ENCODE measurements around the gene EPOP.

The EPOP gene

DNA sequence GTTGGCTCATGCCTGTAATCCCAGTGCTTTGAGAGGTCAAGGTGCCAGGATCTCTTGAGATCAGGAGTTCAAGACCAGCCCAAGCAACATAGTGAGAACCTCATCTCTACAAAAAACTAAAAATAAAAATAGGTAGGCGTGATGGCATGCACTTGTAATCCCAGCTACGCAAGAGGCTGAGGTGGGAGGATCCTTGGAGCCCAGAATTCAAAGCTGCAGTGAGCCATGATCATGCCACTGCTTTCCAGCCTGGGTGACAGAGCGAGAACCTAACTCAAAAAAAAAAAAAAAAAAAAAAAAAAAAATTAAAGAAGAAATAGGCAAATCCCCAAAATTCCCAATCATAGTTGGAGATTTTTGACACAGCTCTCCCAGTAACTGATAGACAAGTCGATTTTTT lies 36.8 kb downstream of the EPOP start:
- no peak overlapping the region for H3K9ac ChIP-seq (ENCODE audit: low read depth, low read length, poor library complexity, severe bottlenecking)
- H3K79me2 ChIP-seq (ENCODE audit: insufficient read depth, low read length), result no peaks in the 10 kb centered on the region
- no peaks in the 10 kb centered on the region for H3K36me3 ChIP-seq (ENCODE audit: insufficient read depth, low read length)
- H3K27me3 ChIP-seq (ENCODE audit: insufficient read depth, low read length, poor library complexity, severe bottlenecking), result no peaks in the 10 kb centered on the region
- no peak overlapping the region for H3K4me3 ChIP-seq (ENCODE audit: low read length, poor library complexity, severe bottlenecking)
- no peak overlapping the region for H3K4me2 ChIP-seq (ENCODE audit: low read depth, low read length, poor library complexity, severe bottlenecking)
- no peaks in the 10 kb centered on the region for H3F3A ChIP-seq (ENCODE audit: low read depth)
- TF ChIP-seq, protein P1, sequence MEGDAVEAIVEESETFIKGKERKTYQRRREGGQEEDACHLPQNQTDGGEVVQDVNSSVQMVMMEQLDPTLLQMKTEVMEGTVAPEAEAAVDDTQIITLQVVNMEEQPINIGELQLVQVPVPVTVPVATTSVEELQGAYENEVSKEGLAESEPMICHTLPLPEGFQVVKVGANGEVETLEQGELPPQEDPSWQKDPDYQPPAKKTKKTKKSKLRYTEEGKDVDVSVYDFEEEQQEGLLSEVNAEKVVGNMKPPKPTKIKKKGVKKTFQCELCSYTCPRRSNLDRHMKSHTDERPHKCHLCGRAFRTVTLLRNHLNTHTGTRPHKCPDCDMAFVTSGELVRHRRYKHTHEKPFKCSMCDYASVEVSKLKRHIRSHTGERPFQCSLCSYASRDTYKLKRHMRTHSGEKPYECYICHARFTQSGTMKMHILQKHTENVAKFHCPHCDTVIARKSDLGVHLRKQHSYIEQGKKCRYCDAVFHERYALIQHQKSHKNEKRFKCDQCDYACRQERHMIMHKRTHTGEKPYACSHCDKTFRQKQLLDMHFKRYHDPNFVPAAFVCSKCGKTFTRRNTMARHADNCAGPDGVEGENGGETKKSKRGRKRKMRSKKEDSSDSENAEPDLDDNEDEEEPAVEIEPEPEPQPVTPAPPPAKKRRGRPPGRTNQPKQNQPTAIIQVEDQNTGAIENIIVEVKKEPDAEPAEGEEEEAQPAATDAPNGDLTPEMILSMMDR (conservative IDR thresholded peaks at IDR 0.05; ENCODE audit: low read length), result no peak
- no peak for TF ChIP-seq EZH2phosphoT487 (IDR thresholded peaks at IDR 0.05; ENCODE audit: borderline replicate concordance)
- no peaks in the 10 kb centered on the region for H3K4me1 ChIP-seq (ENCODE audit: insufficient read depth, low read length, poor library complexity, severe bottlenecking)
- H3K9me3 ChIP-seq (ENCODE audit: insufficient read depth, low read depth, low read length), result no peaks in the 10 kb centered on the region
- no peaks in the 10 kb centered on the region for H3K9me2 ChIP-seq (replicated peaks; ENCODE audit: low read depth, low read length)
- H2AFZ ChIP-seq (ENCODE audit: low read length), result no peak overlapping the region
- no peaks in the 10 kb centered on the region for H4K20me1 ChIP-seq (ENCODE audit: insufficient read depth, low read length, poor library complexity, severe bottlenecking)

DNA sequence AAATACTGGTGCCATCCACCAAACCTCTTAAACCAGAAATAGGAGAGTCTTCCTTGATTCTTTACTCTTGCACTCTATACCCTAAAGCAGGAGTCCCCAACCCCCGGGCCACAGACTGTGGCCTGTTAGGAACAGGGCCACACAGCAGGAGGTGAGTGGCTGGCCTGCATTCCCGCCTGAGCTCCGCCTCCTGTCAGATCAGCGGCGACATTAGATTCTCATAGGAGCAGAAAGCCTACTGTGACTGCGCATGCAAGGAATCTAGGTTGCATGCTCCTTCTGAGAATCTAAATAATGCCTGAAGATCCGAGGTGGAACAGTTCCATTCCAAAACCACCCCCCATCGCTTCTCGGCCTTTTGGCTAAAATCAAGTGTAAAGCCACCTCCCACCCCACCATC lies 38.7 kb downstream of the EPOP start:
- Histone ChIP-seq H3K4me3 (ENCODE audit: low read length, poor library complexity, severe bottlenecking) (no peak overlapping the region), H3K4me1 (ENCODE audit: insufficient read depth, low read length, poor library complexity, severe bottlenecking) (no peaks in the 10 kb centered on the region), H3K79me2 (ENCODE audit: insufficient read depth, low read length) (no peaks in the 10 kb centered on the region), H3K9me2 (replicated peaks; ENCODE audit: low read depth, low read length) (no peaks in the 10 kb centered on the region), H3K36me3 (ENCODE audit: insufficient read depth, low read length) (no peaks in the 10 kb centered on the region), H3K27me3 (ENCODE audit: insufficient read depth, low read length, poor library complexity, severe bottlenecking) (no peaks in the 10 kb centered on the region), H3K9ac (ENCODE audit: low read depth, low read length, poor library complexity, severe bottlenecking) (no peak overlapping the region), H3F3A (ENCODE audit: low read depth) (no peaks in the 10 kb centered on the region), H3K4me2 (ENCODE audit: low read depth, low read length, poor library complexity, severe bottlenecking) (no peak overlapping the region), H2AFZ (ENCODE audit: low read length) (no peak overlapping the region), H3K9me3 (ENCODE audit: insufficient read depth, low read depth, low read length) (no peaks in the 10 kb centered on the region), H4K20me1 (ENCODE audit: insufficient read depth, low read length, poor library complexity, severe bottlenecking) (no peaks in the 10 kb centered on the region)
- TF ChIP-seq EZH2phosphoT487 (IDR thresholded peaks at IDR 0.05; ENCODE audit: borderline replicate concordance), result no peak
- TF ChIP-seq, protein P1 (conservative IDR thresholded peaks at IDR 0.05; ENCODE audit: low read length), result no peak

DNA sequence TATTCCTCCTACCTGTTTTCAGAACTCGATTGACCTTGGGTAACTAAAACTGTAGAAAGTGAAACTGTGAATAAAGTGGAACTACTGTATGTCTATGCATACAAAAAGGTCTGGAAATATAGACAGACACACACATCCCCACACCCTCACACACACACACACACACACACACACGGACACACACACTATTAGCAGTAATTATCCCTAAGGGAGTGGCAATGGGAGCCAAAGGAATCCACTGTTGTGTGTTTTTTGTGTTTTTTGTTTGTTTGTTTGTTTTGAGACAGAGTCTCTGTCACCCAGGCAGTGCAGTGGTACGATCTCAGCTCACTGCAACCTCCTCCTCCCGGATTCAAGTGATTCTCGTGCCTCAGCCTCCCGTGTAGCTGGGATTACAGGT lies 42.4 kb downstream of the EPOP start:
- Histone ChIP-seq H3K79me2 (ENCODE audit: insufficient read depth, low read length) (no peaks in the 10 kb centered on the region), H3F3A (ENCODE audit: low read depth) (no peaks in the 10 kb centered on the region), H3K4me3 (ENCODE audit: low read length, poor library complexity, severe bottlenecking) (no peak overlapping the region), H3K4me1 (ENCODE audit: insufficient read depth, low read length, poor library complexity, severe bottlenecking) (no peaks in the 10 kb centered on the region), H3K27me3 (ENCODE audit: insufficient read depth, low read length, poor library complexity, severe bottlenecking) (no peaks in the 10 kb centered on the region), H3K4me2 (ENCODE audit: low read depth, low read length, poor library complexity, severe bottlenecking) (no peak overlapping the region), H3K9ac (ENCODE audit: low read depth, low read length, poor library complexity, severe bottlenecking) (no peak overlapping the region), H4K20me1 (ENCODE audit: insufficient read depth, low read length, poor library complexity, severe bottlenecking) (no peaks in the 10 kb centered on the region), H3K9me3 (ENCODE audit: insufficient read depth, low read depth, low read length) (no peaks in the 10 kb centered on the region), H2AFZ (ENCODE audit: low read length) (no peak overlapping the region), H3K36me3 (ENCODE audit: insufficient read depth, low read length) (no peaks in the 10 kb centered on the region), H3K9me2 (replicated peaks; ENCODE audit: low read depth, low read length) (no peaks in the 10 kb centered on the region)
- TF ChIP-seq, protein P1 (conservative IDR thresholded peaks at IDR 0.05; ENCODE audit: low read length), result no peak
- TF ChIP-seq EZH2phosphoT487 (IDR thresholded peaks at IDR 0.05; ENCODE audit: borderline replicate concordance), result no peak

Measured in Loucy (cell line).